ENCODE data around the gene LPP.

DNA sequence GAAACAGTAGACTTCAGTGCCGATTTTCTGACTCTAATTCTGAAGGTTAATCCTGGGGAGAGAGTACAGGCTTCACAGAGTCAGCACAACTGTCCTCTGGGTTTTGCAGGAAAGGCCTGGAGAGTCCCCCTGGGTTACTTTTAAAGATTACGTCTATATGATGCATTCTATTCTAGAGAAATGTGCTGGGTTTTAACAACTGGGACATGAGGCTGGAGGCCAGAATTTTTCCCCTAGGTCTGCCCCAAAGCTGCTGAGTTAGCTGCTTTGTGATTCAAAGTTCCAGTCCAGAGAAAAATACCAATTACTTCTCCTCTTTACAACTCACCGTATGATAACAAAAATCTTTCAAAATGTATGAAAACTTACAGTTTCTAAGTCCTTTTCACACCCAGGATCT, 777.1 kb downstream of the LPP start:
- TF ChIP-seq, protein P1, sequence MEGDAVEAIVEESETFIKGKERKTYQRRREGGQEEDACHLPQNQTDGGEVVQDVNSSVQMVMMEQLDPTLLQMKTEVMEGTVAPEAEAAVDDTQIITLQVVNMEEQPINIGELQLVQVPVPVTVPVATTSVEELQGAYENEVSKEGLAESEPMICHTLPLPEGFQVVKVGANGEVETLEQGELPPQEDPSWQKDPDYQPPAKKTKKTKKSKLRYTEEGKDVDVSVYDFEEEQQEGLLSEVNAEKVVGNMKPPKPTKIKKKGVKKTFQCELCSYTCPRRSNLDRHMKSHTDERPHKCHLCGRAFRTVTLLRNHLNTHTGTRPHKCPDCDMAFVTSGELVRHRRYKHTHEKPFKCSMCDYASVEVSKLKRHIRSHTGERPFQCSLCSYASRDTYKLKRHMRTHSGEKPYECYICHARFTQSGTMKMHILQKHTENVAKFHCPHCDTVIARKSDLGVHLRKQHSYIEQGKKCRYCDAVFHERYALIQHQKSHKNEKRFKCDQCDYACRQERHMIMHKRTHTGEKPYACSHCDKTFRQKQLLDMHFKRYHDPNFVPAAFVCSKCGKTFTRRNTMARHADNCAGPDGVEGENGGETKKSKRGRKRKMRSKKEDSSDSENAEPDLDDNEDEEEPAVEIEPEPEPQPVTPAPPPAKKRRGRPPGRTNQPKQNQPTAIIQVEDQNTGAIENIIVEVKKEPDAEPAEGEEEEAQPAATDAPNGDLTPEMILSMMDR (IDR thresholded peaks at IDR 0.05) = no peak
- TF ChIP-seq POLR2A (IDR thresholded peaks at IDR 0.05) = no peak
- no peak for TF ChIP-seq EP300 (IDR thresholded peaks at IDR 0.05)

Data from tibial nerve (tissue), 4 donors.